ENCODE measurements around the gene TFAP2A. TPM values are rescaled to one million over a fixed set of nuclear protein-coding genes. Genes with fewer than 3 reads are reported as not detected.
A peak's percentile ranks its signal among the peaks of the same experiment; 100 is the strongest.

Gene TFAP2A
- total and polyA plus RNA-seq, 2 experiments from 2014 or later, result 0.17 TPM; not detected in 1

DNA sequence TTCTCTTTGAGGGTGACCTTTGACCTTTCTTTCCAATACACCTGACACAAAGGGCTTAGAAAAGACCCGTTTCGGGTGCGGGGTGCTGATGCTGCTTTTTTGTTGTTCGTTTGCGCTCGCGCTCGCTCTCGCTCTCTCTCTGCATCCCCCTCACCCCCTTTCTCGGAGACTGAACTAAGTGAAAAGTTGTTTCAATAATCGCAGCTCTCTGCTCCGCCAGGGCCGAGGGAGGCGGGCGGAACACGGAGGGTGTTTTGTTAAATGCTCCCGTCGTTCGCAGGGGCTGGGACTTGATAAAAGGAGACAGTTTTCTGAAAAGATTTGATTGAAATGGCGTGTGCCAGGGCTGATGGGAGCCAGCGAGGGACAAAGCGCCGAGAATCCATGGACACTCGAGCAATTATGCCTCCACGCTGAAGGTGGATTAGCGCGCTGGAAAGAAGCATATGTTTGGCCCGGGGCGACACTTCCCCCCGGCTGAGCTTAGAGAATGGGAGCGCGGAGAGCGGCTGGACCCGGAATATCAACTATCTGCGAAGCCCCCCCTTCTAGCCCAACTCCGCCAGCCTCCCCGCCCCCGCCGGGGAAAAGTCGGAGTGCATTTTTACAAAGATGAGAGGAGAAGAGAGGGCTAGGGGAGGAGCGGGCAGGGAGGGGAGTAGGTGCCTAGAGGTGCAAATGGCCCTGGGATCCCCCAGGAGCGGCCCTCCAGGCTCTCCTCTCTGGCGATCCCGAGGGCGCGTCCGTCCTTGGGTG, 25.0 kb downstream of the TFAP2A start:
- H3K36me3 ChIP-seq, result no peaks in the 10 kb centered on the region
- peak overlapping the region; percentile 17 for H3K4me3 ChIP-seq
- no peak for DNase-seq (ENCODE audit: low read depth in 1 of 2, low spot score in 1 of 2)
- no peaks in the 10 kb centered on the region for H3K4me1 ChIP-seq (ENCODE audit: low read depth)
- H3K27me3 ChIP-seq, result peaks cover 100% of the 10 kb centered on the region
- no peak overlapping the region for H3K27ac ChIP-seq
- H3K9me3 ChIP-seq (ENCODE audit: low read depth), result no peaks in the 10 kb centered on the region
- TF ChIP-seq, protein P1, sequence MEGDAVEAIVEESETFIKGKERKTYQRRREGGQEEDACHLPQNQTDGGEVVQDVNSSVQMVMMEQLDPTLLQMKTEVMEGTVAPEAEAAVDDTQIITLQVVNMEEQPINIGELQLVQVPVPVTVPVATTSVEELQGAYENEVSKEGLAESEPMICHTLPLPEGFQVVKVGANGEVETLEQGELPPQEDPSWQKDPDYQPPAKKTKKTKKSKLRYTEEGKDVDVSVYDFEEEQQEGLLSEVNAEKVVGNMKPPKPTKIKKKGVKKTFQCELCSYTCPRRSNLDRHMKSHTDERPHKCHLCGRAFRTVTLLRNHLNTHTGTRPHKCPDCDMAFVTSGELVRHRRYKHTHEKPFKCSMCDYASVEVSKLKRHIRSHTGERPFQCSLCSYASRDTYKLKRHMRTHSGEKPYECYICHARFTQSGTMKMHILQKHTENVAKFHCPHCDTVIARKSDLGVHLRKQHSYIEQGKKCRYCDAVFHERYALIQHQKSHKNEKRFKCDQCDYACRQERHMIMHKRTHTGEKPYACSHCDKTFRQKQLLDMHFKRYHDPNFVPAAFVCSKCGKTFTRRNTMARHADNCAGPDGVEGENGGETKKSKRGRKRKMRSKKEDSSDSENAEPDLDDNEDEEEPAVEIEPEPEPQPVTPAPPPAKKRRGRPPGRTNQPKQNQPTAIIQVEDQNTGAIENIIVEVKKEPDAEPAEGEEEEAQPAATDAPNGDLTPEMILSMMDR (IDR thresholded peaks at IDR 0.05; ENCODE audit: low read depth, low read length), result no peak

DNA sequence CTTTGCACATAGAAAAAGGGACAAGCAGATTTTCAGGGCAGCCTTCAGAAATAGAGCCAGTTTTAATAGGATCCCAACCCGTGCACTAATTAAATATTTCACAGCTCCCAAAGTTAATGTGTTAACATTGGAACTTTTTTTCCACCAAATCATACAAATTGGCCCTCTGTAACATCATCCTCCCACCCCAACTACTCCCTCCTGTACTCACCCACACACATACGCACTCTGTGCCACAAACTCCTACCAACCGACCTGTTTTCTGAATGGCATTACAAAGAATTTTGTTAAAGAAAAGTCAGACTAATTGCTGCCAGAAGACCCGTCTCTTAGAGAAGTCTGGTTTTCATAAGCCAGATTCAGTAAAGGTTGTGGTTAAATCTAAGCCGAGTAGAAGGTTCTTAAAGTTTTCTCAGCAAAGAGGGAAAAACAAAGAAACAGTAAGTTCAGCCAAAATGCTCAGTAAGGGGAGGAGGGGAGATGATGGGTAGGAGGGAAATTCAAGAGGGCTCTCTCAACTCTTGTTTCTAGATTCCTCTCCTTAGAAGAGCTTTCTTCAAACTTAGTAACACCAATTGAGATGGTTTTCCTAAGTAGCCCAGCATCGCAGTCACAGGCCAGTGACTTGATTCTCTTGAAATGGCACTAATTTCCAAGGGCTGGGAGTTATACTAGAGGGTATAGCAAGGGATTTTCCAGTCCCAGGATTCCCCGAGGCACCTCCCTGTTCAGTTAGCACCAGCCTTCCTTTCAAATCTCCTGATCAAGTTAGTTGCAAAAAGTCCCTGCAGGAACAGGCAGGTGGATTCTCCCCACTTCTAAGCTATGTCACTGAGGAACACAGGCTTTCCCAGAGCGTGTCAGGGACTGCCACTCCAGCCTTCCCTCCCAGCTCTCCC, 27.9 kb downstream of the TFAP2A start:
- TF ChIP-seq, protein P1 (IDR thresholded peaks at IDR 0.05; ENCODE audit: low read depth, low read length), result no peak
- Histone ChIP-seq H3K36me3 (no peaks in the 10 kb centered on the region), H3K27ac (no peak overlapping the region), H3K4me3 (no peak overlapping the region), H3K27me3 (peaks cover 100% of the 10 kb centered on the region), H3K4me1 (ENCODE audit: low read depth) (no peaks in the 10 kb centered on the region), H3K9me3 (ENCODE audit: low read depth) (no peaks in the 10 kb centered on the region)
- no peak for DNase-seq (ENCODE audit: low read depth in 1 of 2, low spot score in 1 of 2)

DNA sequence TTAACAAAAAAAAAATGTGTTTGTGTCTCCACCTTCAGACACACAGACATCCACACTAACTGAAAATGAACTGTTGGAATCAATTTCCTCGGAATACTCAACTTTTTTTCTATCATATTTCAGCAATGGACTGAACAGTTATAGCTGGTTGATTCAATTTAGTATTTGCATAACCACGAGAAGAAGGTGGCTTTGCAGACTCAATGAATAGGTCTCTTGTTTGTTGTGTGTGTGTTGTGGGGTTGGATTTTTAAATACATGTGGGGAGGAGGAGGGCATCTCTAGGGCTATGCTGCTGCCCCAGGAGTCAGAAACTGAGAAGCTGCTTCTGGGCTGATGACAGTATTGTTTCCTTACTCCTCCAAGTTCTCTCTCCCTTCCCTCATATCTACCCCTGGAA, 28.7 kb downstream of the TFAP2A start:
- Histone ChIP-seq H3K4me1 (ENCODE audit: low read depth) (no peaks in the 10 kb centered on the region), H3K36me3 (no peaks in the 10 kb centered on the region)

DNA sequence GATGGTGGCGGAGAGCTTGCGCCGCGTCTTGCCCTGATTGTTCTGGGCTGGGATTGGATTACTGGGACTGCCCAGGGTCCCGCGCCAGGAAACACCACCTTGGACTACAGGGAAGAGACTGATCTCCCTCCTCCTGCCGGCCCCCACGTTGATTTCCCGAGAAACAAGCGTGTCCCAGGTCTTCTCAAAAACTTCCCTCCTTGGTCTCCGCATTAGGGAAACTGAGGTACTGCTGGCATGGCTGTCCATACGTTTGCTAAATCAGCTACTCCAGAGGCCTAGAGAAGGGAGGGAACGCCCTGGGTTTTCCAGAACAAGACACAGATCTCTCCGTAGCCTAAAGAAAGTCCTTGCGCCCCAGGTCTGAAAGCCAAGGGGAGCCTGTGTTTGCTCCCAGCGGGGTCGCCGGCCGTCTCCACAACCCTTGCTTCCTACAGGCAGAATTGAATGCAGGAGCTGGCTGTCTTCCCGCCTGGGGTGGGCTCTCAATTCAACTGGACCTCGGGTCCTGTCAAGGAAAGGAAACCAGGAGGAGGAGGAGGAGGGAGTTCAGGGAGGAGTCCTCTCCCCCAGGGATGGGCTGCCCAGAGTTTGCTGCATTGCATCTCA, 29.2 kb downstream of the TFAP2A start:
- H3K4me3 ChIP-seq, result no peak overlapping the region
- TF ChIP-seq, protein P1 (IDR thresholded peaks at IDR 0.05; ENCODE audit: low read depth, low read length), result no peak
- DNase-seq (ENCODE audit: low read depth in 1 of 2, low spot score in 1 of 2), result no peak
- H3K4me1 ChIP-seq (ENCODE audit: low read depth), result no peaks in the 10 kb centered on the region
- no peak overlapping the region for H3K27ac ChIP-seq
- H3K9me3 ChIP-seq (ENCODE audit: low read depth), result no peaks in the 10 kb centered on the region
- peaks cover 100% of the 10 kb centered on the region for H3K27me3 ChIP-seq
- no peaks in the 10 kb centered on the region for H3K36me3 ChIP-seq

More for the DNA sequence above, 28.7 kb downstream of the TFAP2A start:
- TF ChIP-seq, protein P1 (IDR thresholded peaks at IDR 0.05; ENCODE audit: low read depth, low read length), result no peak
- no peak for DNase-seq (ENCODE audit: low read depth in 1 of 2, low spot score in 1 of 2)
- peaks cover 100% of the 10 kb centered on the region for H3K27me3 ChIP-seq
- H3K9me3 ChIP-seq (ENCODE audit: low read depth), result no peaks in the 10 kb centered on the region
- H3K4me3 ChIP-seq, result no peak overlapping the region
- no peak overlapping the region for H3K27ac ChIP-seq

Data from cardiac muscle cell (in vitro differentiated cells and primary cell).